OCI-LY7 (cell line): Measurements from ENCODE around the gene KCNIP1. TPM values are rescaled to one million over a fixed set of nuclear protein-coding genes. Genes with fewer than 3 reads are reported as not detected.

Experiments
- BruUV-seq: library from RNA; stranded (reverse); fragments of 400-500 nt; replicated peaks from 2 replicates; lab custom pipeline; 2021; lab: Mats Ljungman, UMichigan
- CTCF ChIA-PET: fragments of 300-600 bp; sonication (Branson Sonifier 250); formaldehyde crosslinking; loops from one replicate; lab custom pipeline; 2022; ENCODE audit warnings: antibody characterized with exemption; ENCODE audit not compliant: unreplicated experiment; lab: Charles Lee
- POLR2A ChIA-PET: fragments of 300-600 bp; sonication (Branson Sonifier 250); formaldehyde crosslinking; loops from one replicate; lab custom pipeline; 2022; ENCODE audit warnings: antibody characterized with exemption; lab: Charles Lee
- DNase-seq: peaks from one replicate; pipeline ENCODE4 v3.0.0-alpha.2; 2015; ENCODE audit warnings: low spot score
- H2AFZ ChIP-seq: fragments of 200-600 bp; sonication (generic), shearing (Covaris generic); 2 replicates; pipeline ENCODE4 v1.6.1; 2014; ENCODE audit warnings: mild to moderate bottlenecking, antibody characterized with exemption, low read length, moderate library complexity
- H3K27ac ChIP-seq: fragments of 200-600 bp; sonication (generic); 2 replicates; pipeline ENCODE4 v1.5.1; 2014; ENCODE audit warnings: mixed run types, low read depth, mild to moderate bottlenecking, moderate library complexity, low read length, inconsistent platforms; ENCODE audit not compliant: poor library complexity, severe bottlenecking
- H3K36me3 ChIP-seq: fragments of 200-600 bp; sonication (generic); 2 replicates; pipeline ENCODE4 v1.6.1; 2014; ENCODE audit warnings: mild to moderate bottlenecking, antibody characterized with exemption, low read length, moderate library complexity, mixed read lengths; ENCODE audit not compliant: insufficient read depth
- H3K4me1 ChIP-seq: fragments of 200-600 bp; sonication (generic); 2 replicates; pipeline ENCODE4 v1.5.1; 2014; ENCODE audit warnings: mild to moderate bottlenecking, low read length; ENCODE audit not compliant: insufficient read depth, poor library complexity, severe bottlenecking
- H3K4me2 ChIP-seq: fragments of 200-600 bp; sonication (generic); 2 replicates; pipeline ENCODE4 v1.6.1; 2014; ENCODE audit warnings: mild to moderate bottlenecking, low read length
- H3K4me3 ChIP-seq: fragments of 200-600 bp; sonication (generic); 2 replicates; pipeline ENCODE4 v1.5.1; 2014; ENCODE audit warnings: mild to moderate bottlenecking, low read depth, low read length; ENCODE audit not compliant: poor library complexity, severe bottlenecking
- H3K79me2 ChIP-seq: fragments of 200-600 bp; sonication (generic); 2 replicates; pipeline ENCODE4 v1.6.1; 2016; ENCODE audit warnings: low read depth, mild to moderate bottlenecking, low read length, moderate library complexity, mixed read lengths; ENCODE audit not compliant: insufficient read depth
- H3K9me2 ChIP-seq: fragments of 200-600 bp; sonication (generic); 2 replicates; pipeline ENCODE4 v1.6.1; 2016; ENCODE audit warnings: mild to moderate bottlenecking, low read length, mixed read lengths; ENCODE audit not compliant: insufficient read depth
- H3K9me3 ChIP-seq: fragments of 200-600 bp; sonication (generic); 2 replicates; pipeline ENCODE4 v1.6.1; 2014; ENCODE audit warnings: mild to moderate bottlenecking, mixed run types, low read length, mixed read lengths
- H4K20me1 ChIP-seq: fragments of 200-600 bp; sonication (generic); 2 replicates; pipeline ENCODE4 v1.6.1; 2014; ENCODE audit warnings: mild to moderate bottlenecking, antibody characterized with exemption, low read length, moderate library complexity, mixed read lengths; ENCODE audit not compliant: insufficient read depth
- CTCF ChIP-seq: fragments of 200-600 bp; sonication (generic); conservative IDR thresholded peaks from 2 replicates; pipeline ENCODE4 v1.5.1; 2014; ENCODE audit warnings: mild to moderate bottlenecking, antibody characterized with exemption, low read length, moderate library complexity, mixed read lengths
- EZH2phosphoT487 ChIP-seq: fragments of 200-600 bp; sonication (generic); IDR thresholded peaks from 2 replicates; pipeline ENCODE4 v1.6.1; 2018; ENCODE audit warnings: low read depth, borderline replicate concordance, mild to moderate bottlenecking, mixed run types, antibody characterized with exemption, low read length, moderate library complexity, mixed read lengths
- intact Hi-C: fragments of 100-400 bp; cut with micrococcal nuclease; formaldehyde crosslinking; loops from one replicate; pipeline ENCODE4 v1.10.0; 2022; ENCODE audit not compliant: unreplicated experiment
- total RNA-seq, 2 experiments: library from RNA; depleted of rRNA in 1 of 2; stranded (reverse); fragments of >200 nt in 1 of 2; shearing (Covaris generic) in 1 of 2; gene quantifications; 2 replicates each; pipeline ENCODE4 v1.2.3, GENCODE V29; 2014 to 2022

Gene KCNIP1
- total RNA-seq, 2 experiments from 2014 or later: not detected

GRCh38 chr5:170481849-170482248, 22.0 kb upstream of the KCNIP1 start:
- H3K9me3 ChIP-seq: no peaks in the 10 kb centered on the region
- TF ChIP-seq CTCF (no peak), EZH2phosphoT487 (no peak)
- no TSS peak for BruUV-seq
- intact Hi-C loops: no loop called here
- no peak overlapping the region for H3K27ac ChIP-seq
- POLR2A ChIA-PET: no interaction called here
- DNase-seq: no peak
- H4K20me1 ChIP-seq: no peaks in the 10 kb centered on the region
- H3K9me2 ChIP-seq: no peaks in the 10 kb centered on the region
- no peaks in the 10 kb centered on the region for H3K36me3 ChIP-seq
- H3K4me3 ChIP-seq: no peak overlapping the region
- H3K4me1 ChIP-seq: no peaks in the 10 kb centered on the region
- no peak overlapping the region for H2AFZ ChIP-seq
- no peak overlapping the region for H3K4me2 ChIP-seq
- no peaks in the 10 kb centered on the region for H3K79me2 ChIP-seq
- CTCF ChIA-PET: no interaction called here

GRCh38 chr5:170482511-170482910, 21.3 kb upstream of the KCNIP1 start:
- Histone ChIP-seq H3K4me3 (no peak overlapping the region), H2AFZ (no peak overlapping the region), H3K9me2 (no peaks in the 10 kb centered on the region), H3K79me2 (no peaks in the 10 kb centered on the region), H3K36me3 (no peaks in the 10 kb centered on the region), H3K4me1 (no peaks in the 10 kb centered on the region), H4K20me1 (no peaks in the 10 kb centered on the region), H3K27ac (no peak overlapping the region), H3K4me2 (no peak overlapping the region), H3K9me3 (no peaks in the 10 kb centered on the region)
- POLR2A ChIA-PET: no interaction called here
- CTCF ChIA-PET: no interaction called here
- no peak for DNase-seq
- BruUV-seq: no TSS peak
- TF ChIP-seq EZH2phosphoT487: no peak
- no peak for TF ChIP-seq CTCF
- intact Hi-C loops: no loop called here

- DNase-seq: no peak
- Histone ChIP-seq H3K4me1 (no peaks in the 10 kb centered on the region), H3K9me2 (no peaks in the 10 kb centered on the region), H3K4me2 (no peak overlapping the region), H3K9me3 (no peaks in the 10 kb centered on the region), H3K79me2 (no peaks in the 10 kb centered on the region), H3K36me3 (no peaks in the 10 kb centered on the region), H3K4me3 (no peak overlapping the region), H4K20me1 (no peaks in the 10 kb centered on the region), H3K27ac (no peak overlapping the region), H2AFZ (no peak overlapping the region)
- ChIA-PET POLR2A (no interaction called here), CTCF (no interaction called here)
- no TSS peak for BruUV-seq
- intact Hi-C loops: no loop called here
- no peak for TF ChIP-seq CTCF
These were observed 19.9 kb upstream of the KCNIP1 start for GRCh38 chr5:170483701-170484458.
